Endodermal cell (in vitro differentiated cells): Measurements from ENCODE around the gene MAP7. TPM values are rescaled to one million over a fixed set of nuclear protein-coding genes. Genes with fewer than 3 reads are reported as not detected.

Experiments used
- DNase-seq: peaks from one replicate; pipeline ENCODE4 v3.0.0-alpha.2; 2017
- H3K27ac ChIP-seq: 2 replicates; pipeline ENCODE4 v1.5.1; 2013; ENCODE audit warnings: mild to moderate bottlenecking, low read depth, low read length, moderate library complexity
- H3K27me3 ChIP-seq: 2 replicates; pipeline ENCODE4 v1.6.1; 2013; ENCODE audit warnings: mild to moderate bottlenecking, low read length, moderate library complexity; ENCODE audit not compliant: insufficient read depth, control insufficient read depth, poor library complexity, severe bottlenecking
- H3K36me3 ChIP-seq: 2 replicates; pipeline ENCODE4 v1.7.0; 2013; ENCODE audit warnings: mild to moderate bottlenecking, low read length, moderate library complexity; ENCODE audit not compliant: control insufficient read depth, insufficient read depth
- H3K4me1 ChIP-seq: one replicate; pipeline ENCODE4 v1.7.0; 2013; ENCODE audit warnings: low read length; ENCODE audit not compliant: control insufficient read depth, insufficient read depth
- H3K4me3 ChIP-seq: 2 replicates; pipeline ENCODE4 v1.5.1; 2013; ENCODE audit warnings: mild to moderate bottlenecking, low read length, moderate library complexity
- H3K9ac ChIP-seq: 2 replicates; pipeline ENCODE4 v1.6.1; 2013; ENCODE audit warnings: mild to moderate bottlenecking, low read length, moderate library complexity; ENCODE audit not compliant: poor library complexity, severe bottlenecking; ENCODE audit errors: extremely low read depth
- H3K9me3 ChIP-seq: 2 replicates; pipeline ENCODE4 v1.6.1; 2013; ENCODE audit warnings: mild to moderate bottlenecking, low read length, moderate library complexity; ENCODE audit not compliant: control insufficient read depth
- H3K27ac Mint-ChIP-seq: 2 replicates; pipeline ENCODE4 v1.8.0; 2020; ENCODE audit warnings: mixed read lengths
- H3K27me3 Mint-ChIP-seq: 2 replicates; pipeline ENCODE4 v1.8.0; 2021; ENCODE audit warnings: mild to moderate bottlenecking, mixed read lengths; ENCODE audit not compliant: insufficient read depth
- H3K36me3 Mint-ChIP-seq: 2 replicates; pipeline ENCODE4 v1.8.0; 2020; ENCODE audit warnings: low read depth, mixed read lengths
- H3K4me1 Mint-ChIP-seq: 2 replicates; pipeline ENCODE4 v1.8.0; 2020; ENCODE audit warnings: mixed read lengths
- H3K4me3 Mint-ChIP-seq: 2 replicates; pipeline ENCODE4 v1.8.0; 2020; ENCODE audit warnings: mild to moderate bottlenecking, moderate library complexity, mixed read lengths
- H3K9me3 Mint-ChIP-seq: 2 replicates; pipeline ENCODE4 v1.8.0; 2020; ENCODE audit warnings: mild to moderate bottlenecking, mixed read lengths
- CTCF ChIP-seq: fragments of 200-600 bp; sonication (generic); conservative IDR thresholded peaks from 2 replicates; pipeline ENCODE4 v1.5.0; 2021; ENCODE audit warnings: antibody characterized with exemption, mild to moderate bottlenecking
- WGBS, 2 experiments: methylation state at CpG; one replicate each; pipeline versions ENCODE4 v1.1.5 to v1.1.7; 2013; ENCODE audit warnings: missing lambda C conversion rate in 2 of 2, mixed read lengths in 1 of 2; ENCODE audit not compliant: insufficient coverage in 1 of 2, insufficient read length in 1 of 2; 5-methylcytosine and 5-hydroxymethylcytosine counted together
- total RNA-seq, 2 donors: library from RNA; stranded (reverse); fragmentation: NEBNext Ultra II Directional in 1 of 2; extraction: Animal tissue kit (Norgen Biotek cat#: 25700) in 1 of 2; gene quantifications; 2 replicates in 1 of 2; 3 replicates in 1 of 2; pipeline ENCODE4 v1.2.1, GENCODE V29; 2021

The MAP7 gene
- total RNA-seq, 2 donors from 2014 or later = 42.4 to 48.7 TPM

- H3K27ac ChIP-seq = no peak overlapping the region
- no peaks in the 10 kb centered on the region for H3K9me3 ChIP-seq
- no peak for DNase-seq
- no peaks in the 10 kb centered on the region for H3K36me3 ChIP-seq
- H3K27me3 ChIP-seq = no peaks in the 10 kb centered on the region
- Mint-ChIP-seq H3K36me3 (no peaks in the 10 kb centered on the region), H3K27ac (no peak overlapping the region), H3K27me3 (no peaks in the 10 kb centered on the region), H3K4me3 (no peak overlapping the region), H3K9me3 (no peaks in the 10 kb centered on the region), H3K4me1 (peaks cover 49% of the 10 kb centered on the region)
- no peak overlapping the region for H3K4me3 ChIP-seq
- no peak overlapping the region for H3K9ac ChIP-seq
- peaks cover 18% of the 10 kb centered on the region for H3K4me1 ChIP-seq
- WGBS, 2 experiments = 83 to 87% methylated on average over 1 to 2 of the region's 2 CpGs
- no peak for TF ChIP-seq CTCF
Observed at GRCh38 chr6:136521427-136521826, 28.8 kb downstream of the MAP7 start.

GRCh38 chr6:136520517-136520916, 29.7 kb downstream of the MAP7 start:
- Histone ChIP-seq H3K9ac (no peak overlapping the region), H3K4me3 (no peak overlapping the region), H3K27me3 (no peaks in the 10 kb centered on the region), H3K36me3 (no peaks in the 10 kb centered on the region), H3K4me1 (peaks cover 12% of the 10 kb centered on the region), H3K27ac (no peak overlapping the region), H3K9me3 (no peaks in the 10 kb centered on the region)
- 93 to 96% methylated on average over 2 to 3 of the region's 3 CpGs for WGBS, 2 experiments
- peaks cover 48% of the 10 kb centered on the region for H3K4me1 Mint-ChIP-seq
- H3K27ac Mint-ChIP-seq = no peak overlapping the region
- no peak for DNase-seq
- H3K27me3 Mint-ChIP-seq = no peaks in the 10 kb centered on the region
- H3K36me3 Mint-ChIP-seq = no peaks in the 10 kb centered on the region
- H3K9me3 Mint-ChIP-seq = no peaks in the 10 kb centered on the region
- TF ChIP-seq CTCF = no peak
- H3K4me3 Mint-ChIP-seq = no peak overlapping the region

GRCh38 chr6:136517582-136517981, 32.6 kb downstream of the MAP7 start:
- H3K4me3 ChIP-seq = no peak overlapping the region
- no peaks in the 10 kb centered on the region for H3K27me3 Mint-ChIP-seq
- H3K36me3 ChIP-seq = no peaks in the 10 kb centered on the region
- no peak overlapping the region for H3K4me3 Mint-ChIP-seq
- no peak for DNase-seq
- peaks cover 21% of the 10 kb centered on the region for H3K36me3 Mint-ChIP-seq
- no peak overlapping the region for H3K27ac Mint-ChIP-seq
- WGBS, 2 experiments = 83 to 97% methylated on average over 1 to 3 of the region's 3 CpGs
- no peak overlapping the region for H3K27ac ChIP-seq
- no peaks in the 10 kb centered on the region for H3K9me3 ChIP-seq
- H3K4me1 ChIP-seq = peaks cover 5% of the 10 kb centered on the region
- H3K9ac ChIP-seq = no peak overlapping the region
- peaks cover 41% of the 10 kb centered on the region for H3K4me1 Mint-ChIP-seq
- no peaks in the 10 kb centered on the region for H3K27me3 ChIP-seq
- no peak for TF ChIP-seq CTCF
- H3K9me3 Mint-ChIP-seq = no peaks in the 10 kb centered on the region
